IMR-90 (cell line): Measurements from ENCODE around the gene GIPR. TPM values are rescaled to one million over a fixed set of nuclear protein-coding genes. Genes with fewer than 3 reads are reported as not detected.

Experiments
- ATAC-seq: fragments of 200-7000 bp; cut with Tn5 transposase; 2 replicates; pipeline ENCODE4 v1.9.1; 2020; ENCODE audit warnings: low read depth, mild to moderate bottlenecking, moderate library complexity
- BruUV-seq: library from RNA; stranded (reverse); fragments of 400-500 nt; replicated peaks from 2 replicates; lab custom pipeline; 2021; lab: Mats Ljungman, UMichigan
- CTCF ChIA-PET: fragments of 300-600 bp; formaldehyde crosslinking; extraction: SDS; loops from one replicate; lab custom pipeline; 2021; ENCODE audit warnings: antibody characterized with exemption; lab: Yijun Ruan, JAX
- POLR2A ChIA-PET: fragments of 300-600 bp; sonication (Branson Sonifier 250); formaldehyde crosslinking; loops from one replicate; lab custom pipeline; 2022; ENCODE audit warnings: antibody characterized with exemption; ENCODE audit not compliant: unreplicated experiment; lab: Charles Lee
- DNase-seq: peaks from one replicate; pipeline ENCODE4 v3.0.0; 2013
- H2AFZ ChIP-seq: replicated peaks from 2 replicates; pipeline ENCODE3; 2013; ENCODE audit warnings: low read length, mild to moderate bottlenecking; ENCODE audit not compliant: poor library complexity
- H2AK5ac ChIP-seq: 2 replicates; pipeline ENCODE4 v1.6.1; 2013; ENCODE audit warnings: low read depth, low read length, inconsistent platforms
- H2AK9ac ChIP-seq: replicated peaks from 2 replicates; pipeline ENCODE3; 2013; ENCODE audit warnings: mild to moderate bottlenecking, low read depth, low read length, moderate library complexity; ENCODE audit not compliant: poor library complexity
- H2BK120ac ChIP-seq: 2 replicates; pipeline ENCODE4 v1.6.1; 2013; ENCODE audit warnings: low read depth, low read length, inconsistent platforms
- H2BK15ac ChIP-seq: 3 replicates; pipeline ENCODE4 v1.6.1; 2013; ENCODE audit warnings: low read depth, low read length, inconsistent platforms
- H2BK20ac ChIP-seq: 2 replicates; pipeline ENCODE4 v1.6.1; 2013; ENCODE audit warnings: low read depth, mild to moderate bottlenecking, inconsistent platforms, low read length, moderate library complexity
- H2BK5ac ChIP-seq: 2 replicates; pipeline ENCODE4 v1.6.1; 2013; ENCODE audit warnings: mild to moderate bottlenecking, low read depth, low read length, inconsistent platforms; ENCODE audit not compliant: poor library complexity, severe bottlenecking
- H3K14ac ChIP-seq: replicated peaks from 2 replicates; pipeline ENCODE4 v1.6.1; 2013; ENCODE audit warnings: low read depth, low read length, inconsistent platforms
- H3K18ac ChIP-seq: 2 replicates; pipeline ENCODE4 v1.6.1; 2013; ENCODE audit warnings: low read depth, low read length, control low read depth
- H3K23ac ChIP-seq: 2 replicates; pipeline ENCODE4 v1.6.1; 2013; ENCODE audit warnings: low read depth, low read length, inconsistent platforms
- H3K27ac ChIP-seq: 2 replicates; pipeline ENCODE4 v1.5.1; 2013; ENCODE audit warnings: mild to moderate bottlenecking, control low read depth, low read length; ENCODE audit not compliant: insufficient read depth
- H3K27me3 ChIP-seq: 2 replicates; pipeline ENCODE4 v1.6.1; 2013; ENCODE audit warnings: low read length; ENCODE audit not compliant: control insufficient read depth, insufficient read depth
- H3K36me3 ChIP-seq: 2 replicates; pipeline ENCODE4 v1.6.1; 2013; ENCODE audit warnings: low read length, mixed read lengths; ENCODE audit not compliant: control insufficient read depth, insufficient read depth
- H3K4ac ChIP-seq: 2 replicates; pipeline ENCODE4 v1.6.1; 2013; ENCODE audit warnings: low read depth, low read length, inconsistent platforms
- H3K4me1 ChIP-seq: 2 replicates; pipeline ENCODE4 v1.6.1; 2013; ENCODE audit warnings: low read length, mixed read lengths; ENCODE audit not compliant: control insufficient read depth, insufficient read depth
- H3K4me2 ChIP-seq: 2 replicates; pipeline ENCODE4 v1.6.1; 2013; ENCODE audit warnings: low read depth, mild to moderate bottlenecking, control low read depth, low read length, moderate library complexity
- H3K4me3 ChIP-seq: 2 replicates; pipeline ENCODE4 v1.5.1; 2013; ENCODE audit warnings: low read depth, mild to moderate bottlenecking, control low read depth, low read length, moderate library complexity; ENCODE audit not compliant: insufficient read depth
- H3K56ac ChIP-seq: 2 replicates; pipeline ENCODE4 v1.6.1; 2013; ENCODE audit warnings: low read length, inconsistent platforms; ENCODE audit not compliant: insufficient read depth; ENCODE audit errors: extremely low read depth
- H3K79me1 ChIP-seq, 2 experiments: 2 replicates each; pipeline ENCODE4 v1.6.1; 2013; ENCODE audit warnings: low read length in 2 of 2, inconsistent platforms in 1 of 2, low read depth in 1 of 2
- H3K9ac ChIP-seq: 2 replicates; pipeline ENCODE4 v1.6.1; 2013; ENCODE audit warnings: low read depth, low read length, control low read depth
- H3K9me1 ChIP-seq: 2 replicates; pipeline ENCODE4 v1.6.1; 2013; ENCODE audit warnings: low read length, inconsistent platforms; ENCODE audit not compliant: insufficient read depth
- H3K9me3 ChIP-seq: 2 replicates; pipeline ENCODE4 v1.6.1; 2013; ENCODE audit warnings: low read length; ENCODE audit not compliant: control insufficient read depth, insufficient read depth
- H4K20me1 ChIP-seq: 2 replicates; pipeline ENCODE4 v1.6.1; 2013; ENCODE audit warnings: low read length, inconsistent platforms; ENCODE audit not compliant: insufficient read depth
- H4K5ac ChIP-seq: 2 replicates; pipeline ENCODE4 v1.6.1; 2013; ENCODE audit warnings: mild to moderate bottlenecking, low read depth, low read length, control low read depth
- H4K8ac ChIP-seq, 2 experiments: 2 replicates each; pipeline ENCODE4 v1.6.1; 2013; ENCODE audit warnings: low read depth in 2 of 2, low read length in 2 of 2, control low read depth in 1 of 2, inconsistent platforms in 1 of 2
- H4K91ac ChIP-seq: 2 replicates; pipeline ENCODE4 v1.6.1; 2013; ENCODE audit warnings: low read depth, low read length, inconsistent platforms; ENCODE audit not compliant: insufficient read depth
- CHD1 ChIP-seq: IDR thresholded peaks from 2 replicates; pipeline ENCODE4 v1.6.1; 2012; ENCODE audit warnings: low read depth, low read length, improper control_type of control experiment
- FOS ChIP-seq: fragments of 150-350 bp; IDR thresholded peaks from 2 replicates; pipeline ENCODE4 v1.6.1; 2016; ENCODE audit warnings: low read depth, low read length
- NFE2L2 ChIP-seq: fragments of 150-350 bp; IDR thresholded peaks from 2 replicates; pipeline ENCODE4 v1.6.1; 2016; ENCODE audit warnings: low read depth, mild to moderate bottlenecking, low read length
- POLR2A ChIP-seq: IDR thresholded peaks from 2 replicates; pipeline ENCODE4 v1.6.1; 2012; ENCODE audit warnings: mild to moderate bottlenecking, low read depth, low read length
- WGBS, 2 experiments: methylation state at CpG; one replicate each; pipeline versions ENCODE4 v1.1.5 to v1.1.7; 2013; ENCODE audit warnings: missing lambda C conversion rate in 2 of 2; ENCODE audit not compliant: insufficient read length in 1 of 2; ENCODE audit errors: extremely low coverage in 2 of 2; 5-methylcytosine and 5-hydroxymethylcytosine counted together
- dilution Hi-C: fragments of 300-500 bp; cut with HindIII; formaldehyde crosslinking; loops from one replicate; pipeline ENCODE4 v1.14.3; 2018; ENCODE audit warnings: low sequenced_read_pairs; ENCODE audit not compliant: unreplicated experiment
- in situ Hi-C: fragments of 300-500 bp; cut with MboI; formaldehyde crosslinking; loops from 3 replicates; pipeline ENCODE4 v1.14.3; 2019; ENCODE audit warnings: low sequenced_read_pairs, inconsistent platforms, mixed read lengths
- intact Hi-C: fragments of 100-400 bp; cut with micrococcal nuclease; formaldehyde crosslinking; loops from 2 replicates; pipeline ENCODE4 v1.10.0; 2022
- polyA plus RNA-seq, 3 experiments: library from polyadenylated mRNA; depleted of rRNA; stranded (reverse); fragments of >200 nt; gene quantifications; 2 replicates each; pipeline ENCODE4 v1.2.3, GENCODE V29; 2012; ENCODE audit warnings: low replicate concordance in 1 of 3
- total RNA-seq: library from RNA; depleted of rRNA; stranded (reverse); fragments of >200 nt; gene quantifications from 2 replicates; pipeline ENCODE4 v1.2.3, GENCODE V29; 2012

The GIPR gene
- total and polyA plus RNA-seq, 2 of the 4 experiments (the other 2 are of a cell fraction) = 0.18 to 1.2 TPM

GRCh38 chr19:45705710-45706415 is 37.8 kb downstream of the GIPR start:
- no peaks in the 10 kb centered on the region for H3K9me1 ChIP-seq
- no TSS peak for BruUV-seq
- H4K8ac ChIP-seq = no peak overlapping the region
- H2BK5ac ChIP-seq = no peak overlapping the region
- H3K27me3 ChIP-seq = no peaks in the 10 kb centered on the region
- no peak overlapping the region for H2BK15ac ChIP-seq
- H4K91ac ChIP-seq = no peak overlapping the region
- no peaks in the 10 kb centered on the region for H3K9me3 ChIP-seq
- H2BK120ac ChIP-seq = no peak overlapping the region
- H4K5ac ChIP-seq = no peak overlapping the region
- H3K56ac ChIP-seq = no peak overlapping the region
- TF ChIP-seq FOS (no peak), NFE2L2 (no peak), POLR2A (no peak), CHD1 (no peak)
- ATAC-seq (no peak), DNase-seq (no peak)
- no peak overlapping the region for H3K23ac ChIP-seq
- H3K4me1 ChIP-seq = no peaks in the 10 kb centered on the region
- peaks cover 7 to 8% of the 10 kb centered on the region in 2 experiments; a peak in 3 of 4 replicates for H3K79me1 ChIP-seq
- no peak overlapping the region for H3K9ac ChIP-seq
- H3K4me3 ChIP-seq = no peak overlapping the region
- no peak overlapping the region for H2AFZ ChIP-seq
- CTCF ChIA-PET = interaction anchor here (0.6 kb wide), 2 partner anchors 77 to 93 kb away, joined by 3 read pairs; partner anchors contain the start of gene DMPK
- intact Hi-C loops (no loop called here), in situ Hi-C loops (no loop called here), dilution Hi-C loops (no loop called here)
- WGBS, 2 experiments = 87% methylated on average over 4 of the region's 12 CpGs; no CpG with 5 or more reads in 1 of the 2 experiments
- POLR2A ChIA-PET = no interaction called here
- no peak overlapping the region for H3K4me2 ChIP-seq
- no peak overlapping the region for H3K18ac ChIP-seq
- no peak overlapping the region for H2BK20ac ChIP-seq
- H3K14ac ChIP-seq = no peak overlapping the region
- no peak overlapping the region for H3K4ac ChIP-seq
- H2AK5ac ChIP-seq = no peak overlapping the region
- no peak overlapping the region for H2AK9ac ChIP-seq
- H3K27ac ChIP-seq = no peak overlapping the region
- H3K36me3 ChIP-seq = peaks cover 26% of the 10 kb centered on the region
- H4K20me1 ChIP-seq = no peaks in the 10 kb centered on the region
